IPS-18c (cell line): ENCODE data around the gene CC2D1A.

Experiments used
- H3K4me3 ChIP-seq: 2 replicates; pipeline ENCODE4 v1.7.0; 2013; ENCODE audit warnings: low read depth, mild to moderate bottlenecking, low read length, moderate library complexity; ENCODE audit not compliant: insufficient read depth
- H3K9me3 ChIP-seq: one replicate; pipeline ENCODE4 v1.6.1; 2013; ENCODE audit warnings: mild to moderate bottlenecking, low read length, moderate library complexity; ENCODE audit not compliant: control insufficient read depth, insufficient read depth

Gene CC2D1A

GRCh38 chr19:13872695-13873389, 33.2 kb upstream of the CC2D1A start:
- Histone ChIP-seq H3K4me3 (no peak overlapping the region; the same call in 1 of the 2 replicates), H3K9me3 (no peaks in the 10 kb centered on the region)

- Histone ChIP-seq H3K9me3 (no peaks in the 10 kb centered on the region), H3K4me3 (no peak overlapping the region; the same call in 1 of the 2 replicates)
Measured at GRCh38 chr19:13873834-13874515, 32.0 kb upstream of the CC2D1A start.

- no peak overlapping the region for H3K4me3 ChIP-seq
- H3K9me3 ChIP-seq, result no peaks in the 10 kb centered on the region
Measured at GRCh38 chr19:13875824-13876223, 30.2 kb upstream of the CC2D1A start.

GRCh38 chr19:13876834-13877233, 29.2 kb upstream of the CC2D1A start, which contains the start of gene NANOS3:
Gene NANOS3, plus strand, starts transcription at chr19:13877134. Its CDS starts 115 bp downstream, at chr19:13877249.
- no peaks in the 10 kb centered on the region for H3K9me3 ChIP-seq
- no peak within 1 kb of the TSS for H3K4me3 ChIP-seq

GRCh38 chr19:13877303-13877702, 28.7 kb upstream of the CC2D1A start:
- Histone ChIP-seq H3K4me3 (no peak overlapping the region), H3K9me3 (no peaks in the 10 kb centered on the region)

- H3K9me3 ChIP-seq, result no peaks in the 10 kb centered on the region
- H3K4me3 ChIP-seq, result peak overlapping the region; percentile 40; the same call in 1 of the 2 replicates
Measured at GRCh38 chr19:13880059-13881043, 25.6 kb upstream of the CC2D1A start.

- Histone ChIP-seq H3K9me3 (no peaks in the 10 kb centered on the region), H3K4me3 (peak overlapping the region; percentile 40; the same call in 1 of the 2 replicates)
Measured at GRCh38 chr19:13881251-13881691, 24.7 kb upstream of the CC2D1A start.

- H3K4me3 ChIP-seq, result no peak overlapping the region; the same call in 1 of the 2 replicates
- no peaks in the 10 kb centered on the region for H3K9me3 ChIP-seq
Measured at GRCh38 chr19:13881692-13882418, 24.1 kb upstream of the CC2D1A start.

- Histone ChIP-seq H3K9me3 (no peaks in the 10 kb centered on the region), H3K4me3 (no peak overlapping the region; the same call in 1 of the 2 replicates)
Measured at GRCh38 chr19:13882419-13882795, 23.6 kb upstream of the CC2D1A start.

GRCh38 chr19:13882836-13883235, 23.2 kb upstream of the CC2D1A start:
- H3K9me3 ChIP-seq, result no peaks in the 10 kb centered on the region
- H3K4me3 ChIP-seq, result no peak overlapping the region

- H3K9me3 ChIP-seq, result no peaks in the 10 kb centered on the region
Measured at GRCh38 chr19:13883516-13884064, 22.4 kb upstream of the CC2D1A start.

GRCh38 chr19:13884726-13885591, 21.0 kb upstream of the CC2D1A start:
- no peak overlapping the region for H3K4me3 ChIP-seq
- no peaks in the 10 kb centered on the region for H3K9me3 ChIP-seq

More at GRCh38 chr19:13883516-13884064, 22.4 kb upstream of the CC2D1A start:
- no peak overlapping the region for H3K4me3 ChIP-seq

GRCh38 chr19:13885826-13886365, 20.1 kb upstream of the CC2D1A start:
- Histone ChIP-seq H3K4me3 (no peak overlapping the region), H3K9me3 (no peaks in the 10 kb centered on the region)

- no peak overlapping the region for H3K4me3 ChIP-seq
- H3K9me3 ChIP-seq, result no peaks in the 10 kb centered on the region
Measured at GRCh38 chr19:13887018-13887436, 19.0 kb upstream of the CC2D1A start.

GRCh38 chr19:13887517-13887916, 18.5 kb upstream of the CC2D1A start:
- H3K4me3 ChIP-seq, result no peak overlapping the region
- H3K9me3 ChIP-seq, result no peaks in the 10 kb centered on the region
